SU-DHL-6 (cell line): ENCODE data around the gene KAZN.

Experiments used
- H2AFZ ChIP-seq: fragments of 200-600 bp; sonication (generic); 2 replicates; pipeline ENCODE4 v1.6.1; 2014; ENCODE audit warnings: low read depth, mild to moderate bottlenecking, moderate library complexity, mixed read lengths, antibody characterized with exemption, low read length; ENCODE audit not compliant: severe bottlenecking
- H3F3A ChIP-seq: fragments of 200-600 bp; shearing (Covaris generic); 2 replicates; pipeline ENCODE4 v1.6.0; 2016; ENCODE audit warnings: antibody characterized with exemption, mild to moderate bottlenecking; ENCODE audit not compliant: insufficient read depth
- H3K27ac ChIP-seq: fragments of 200-600 bp; sonication (generic); 2 replicates; pipeline ENCODE4 v1.5.1; 2016; ENCODE audit warnings: low read depth, mild to moderate bottlenecking, low read length, moderate library complexity, mixed read lengths
- H3K27me3 ChIP-seq: fragments of 200-600 bp; sonication (generic), shearing (Covaris generic); 2 replicates; pipeline ENCODE4 v1.6.0; 2014; ENCODE audit warnings: mild to moderate bottlenecking, low read length
- H3K36me3 ChIP-seq: fragments of 200-600 bp; sonication (generic); 2 replicates; pipeline ENCODE4 v1.6.1; 2014; ENCODE audit warnings: mild to moderate bottlenecking, low read length, mixed read lengths
- H3K4me2 ChIP-seq: fragments of 300-600, 200-600 bp; shearing (Covaris generic), sonication (generic); 2 replicates; pipeline ENCODE4 v1.6.0; 2014; ENCODE audit warnings: low read length, low read depth, mild to moderate bottlenecking; ENCODE audit not compliant: poor library complexity, severe bottlenecking
- H3K4me3 ChIP-seq: fragments of 200-600 bp; sonication (generic); 2 replicates; pipeline ENCODE4 v1.5.1; 2014; ENCODE audit warnings: antibody characterized with exemption, low read length, mild to moderate bottlenecking, mixed read lengths; ENCODE audit not compliant: insufficient read depth, poor library complexity, severe bottlenecking
- H3K79me2 ChIP-seq: fragments of 200-600 bp; sonication (generic); 2 replicates; pipeline ENCODE4 v1.6.1; 2014; ENCODE audit warnings: mild to moderate bottlenecking, low read length, moderate library complexity; ENCODE audit not compliant: insufficient read depth
- H3K9ac ChIP-seq: fragments of 200-600 bp; sonication (generic); 2 replicates; pipeline ENCODE4 v1.7.0; 2014; ENCODE audit warnings: mild to moderate bottlenecking, low read length
- H3K9me2 ChIP-seq: fragments of 200-600 bp; sonication (generic); replicated peaks from 2 replicates; pipeline ENCODE4 v1.6.1; 2014; ENCODE audit warnings: low read length; ENCODE audit not compliant: insufficient read depth
- H3K9me3 ChIP-seq: fragments of 200-600 bp; sonication (generic); 2 replicates; pipeline ENCODE4 v1.6.1; 2014; ENCODE audit warnings: low read length, mixed read lengths; ENCODE audit not compliant: insufficient read depth
- H4K20me1 ChIP-seq: fragments of 200-600 bp; sonication (generic); 2 replicates; pipeline ENCODE4 v1.6.1; 2014; ENCODE audit warnings: low read depth, mild to moderate bottlenecking, antibody characterized with exemption, low read length, moderate library complexity, mixed read lengths
- EZH2phosphoT487 ChIP-seq: fragments of 200-600 bp; sonication (generic), shearing (Covaris generic); conservative IDR thresholded peaks from 2 replicates; pipeline ENCODE4 v1.6.1; 2018; ENCODE audit warnings: mild to moderate bottlenecking, antibody characterized with exemption, low read length, moderate library complexity, mixed read lengths
- TF ChIP-seq, protein P1 (sequence below): fragments of 200-600 bp; sonication (generic); IDR thresholded peaks from one replicate; pipeline ENCODE4 v1.5.1; 2017; ENCODE audit warnings: antibody characterized with exemption, mild to moderate bottlenecking, low read length, moderate library complexity; ENCODE audit not compliant: insufficient read depth, poor library complexity, severe bottlenecking

KAZN gene

DNA sequence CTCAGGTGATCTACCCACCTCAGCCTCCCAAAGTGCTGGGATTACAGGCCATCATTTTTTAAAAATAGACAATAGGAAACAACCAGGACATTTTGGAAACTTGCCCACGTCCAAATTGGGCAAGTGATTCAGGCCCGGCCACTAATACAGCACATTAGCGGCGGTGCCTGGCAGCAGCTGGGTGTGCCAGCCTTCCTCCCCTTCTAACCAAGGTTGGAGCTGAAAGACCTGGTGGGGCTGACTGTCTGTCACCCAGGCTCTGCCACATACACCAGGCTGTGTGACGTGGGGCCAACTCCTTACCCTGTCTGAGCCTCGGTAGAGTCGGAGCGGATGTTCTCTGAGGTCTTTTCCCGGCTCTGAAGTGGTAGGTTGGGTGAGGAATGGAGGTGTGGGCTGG is 525.4 kb downstream of the KAZN start:
- no peaks in the 10 kb centered on the region for H3K9me3 ChIP-seq
- TF ChIP-seq, protein P1, sequence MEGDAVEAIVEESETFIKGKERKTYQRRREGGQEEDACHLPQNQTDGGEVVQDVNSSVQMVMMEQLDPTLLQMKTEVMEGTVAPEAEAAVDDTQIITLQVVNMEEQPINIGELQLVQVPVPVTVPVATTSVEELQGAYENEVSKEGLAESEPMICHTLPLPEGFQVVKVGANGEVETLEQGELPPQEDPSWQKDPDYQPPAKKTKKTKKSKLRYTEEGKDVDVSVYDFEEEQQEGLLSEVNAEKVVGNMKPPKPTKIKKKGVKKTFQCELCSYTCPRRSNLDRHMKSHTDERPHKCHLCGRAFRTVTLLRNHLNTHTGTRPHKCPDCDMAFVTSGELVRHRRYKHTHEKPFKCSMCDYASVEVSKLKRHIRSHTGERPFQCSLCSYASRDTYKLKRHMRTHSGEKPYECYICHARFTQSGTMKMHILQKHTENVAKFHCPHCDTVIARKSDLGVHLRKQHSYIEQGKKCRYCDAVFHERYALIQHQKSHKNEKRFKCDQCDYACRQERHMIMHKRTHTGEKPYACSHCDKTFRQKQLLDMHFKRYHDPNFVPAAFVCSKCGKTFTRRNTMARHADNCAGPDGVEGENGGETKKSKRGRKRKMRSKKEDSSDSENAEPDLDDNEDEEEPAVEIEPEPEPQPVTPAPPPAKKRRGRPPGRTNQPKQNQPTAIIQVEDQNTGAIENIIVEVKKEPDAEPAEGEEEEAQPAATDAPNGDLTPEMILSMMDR, result no peak

DNA sequence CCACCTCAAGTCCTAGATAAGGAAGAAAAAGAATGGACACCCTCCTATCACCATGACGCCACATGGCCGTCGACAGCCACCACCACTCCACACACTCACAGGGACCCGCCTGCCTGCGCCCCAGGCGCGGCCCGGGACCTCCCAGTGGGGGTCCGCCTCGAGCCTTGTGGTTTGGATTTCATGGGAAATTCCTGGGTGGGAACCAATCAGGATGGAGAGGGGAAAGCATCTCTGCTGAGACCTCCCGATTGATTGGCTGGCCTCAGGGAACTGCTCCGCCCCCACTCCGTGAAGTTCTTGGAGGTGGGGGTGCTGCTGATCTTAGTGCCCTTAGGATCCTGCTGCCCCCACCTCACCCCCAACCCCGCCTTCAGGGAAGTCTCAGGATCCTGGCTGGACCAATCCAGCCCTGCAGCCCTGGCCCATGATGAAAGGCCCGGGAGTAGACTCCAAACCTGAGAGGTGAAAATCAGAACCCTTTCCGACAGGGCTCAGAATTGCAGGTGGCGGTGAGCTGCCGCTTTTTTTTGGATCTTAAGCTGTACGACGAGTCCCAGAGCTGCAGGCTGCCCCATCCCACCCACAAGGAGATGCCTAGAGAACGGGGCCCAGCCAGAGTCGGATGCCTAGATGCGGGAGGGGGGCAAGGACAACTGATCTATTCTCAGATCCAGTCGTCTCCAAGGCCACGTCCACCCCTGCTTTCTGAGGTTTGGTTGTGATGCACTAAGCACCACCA is 526.0 kb downstream of the KAZN start:
- Histone ChIP-seq H4K20me1 (no peaks in the 10 kb centered on the region), H3K27me3 (no peaks in the 10 kb centered on the region), H3F3A (no peaks in the 10 kb centered on the region), H3K27ac (no peak overlapping the region), H3K9ac (no peak overlapping the region), H3K9me3 (no peaks in the 10 kb centered on the region), H3K36me3 (no peaks in the 10 kb centered on the region), H2AFZ (no peak overlapping the region), H3K4me2 (no peak overlapping the region), H3K9me2 (no peaks in the 10 kb centered on the region), H3K4me3 (no peak overlapping the region), H3K79me2 (no peaks in the 10 kb centered on the region)
- TF ChIP-seq, protein P1, result no peak
- TF ChIP-seq EZH2phosphoT487, result no peak

More for the DNA sequence above, 525.4 kb downstream of the KAZN start:
- Histone ChIP-seq H3K9me2 (no peaks in the 10 kb centered on the region), H3K79me2 (no peaks in the 10 kb centered on the region), H3K4me3 (no peak overlapping the region), H3K4me2 (no peak overlapping the region), H2AFZ (no peak overlapping the region), H3K9ac (no peak overlapping the region), H4K20me1 (no peaks in the 10 kb centered on the region), H3K27me3 (no peaks in the 10 kb centered on the region), H3K36me3 (no peaks in the 10 kb centered on the region), H3K27ac (no peak overlapping the region), H3F3A (no peaks in the 10 kb centered on the region)

DNA sequence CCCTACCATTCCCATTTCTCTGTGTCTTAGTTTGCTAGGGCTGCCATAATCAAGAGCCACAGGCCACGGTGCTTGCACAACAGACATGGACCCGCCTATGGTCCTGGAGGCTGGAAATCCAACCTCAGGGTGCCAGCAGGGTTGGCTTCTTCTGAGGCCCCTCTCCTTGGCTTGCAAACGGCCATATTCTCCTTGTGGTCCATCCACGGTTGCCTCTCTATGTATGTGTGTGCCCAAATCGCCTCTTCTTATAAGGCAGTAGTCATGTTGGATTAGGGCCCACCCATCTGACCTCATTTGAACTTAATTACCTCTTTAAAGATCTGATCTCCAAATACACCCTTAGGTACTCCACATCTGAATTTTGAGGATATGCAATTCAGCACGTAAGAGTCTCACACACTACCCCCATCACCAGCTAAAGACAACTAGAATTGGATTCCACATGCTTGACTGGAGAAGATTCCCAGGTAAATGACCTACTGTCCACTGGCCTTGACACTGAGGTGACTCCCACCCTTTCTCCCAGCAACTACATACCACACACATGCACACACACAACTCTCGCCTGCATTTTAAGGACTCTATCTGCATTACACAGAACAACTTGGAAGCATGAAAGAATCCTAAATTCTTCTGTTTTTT is 526.7 kb downstream of the KAZN start:
- H3K4me2 ChIP-seq, result no peak overlapping the region
- H3K4me3 ChIP-seq, result no peak overlapping the region
- no peaks in the 10 kb centered on the region for H3K9me2 ChIP-seq
- H3K9me3 ChIP-seq, result no peaks in the 10 kb centered on the region
- no peak overlapping the region for H3K9ac ChIP-seq
- no peaks in the 10 kb centered on the region for H4K20me1 ChIP-seq
- no peaks in the 10 kb centered on the region for H3K36me3 ChIP-seq
- H3K79me2 ChIP-seq, result no peaks in the 10 kb centered on the region
- no peak overlapping the region for H2AFZ ChIP-seq
- H3F3A ChIP-seq, result no peaks in the 10 kb centered on the region
- no peak overlapping the region for H3K27ac ChIP-seq
- H3K27me3 ChIP-seq, result no peaks in the 10 kb centered on the region
- TF ChIP-seq, protein P1, result no peak
- TF ChIP-seq EZH2phosphoT487, result no peak
